Mesothelial cell of epicardium (in vitro differentiated cells): ENCODE measurements around the gene PIK3C2B. TPM values are rescaled to one million over a fixed set of nuclear protein-coding genes. Genes with fewer than 3 reads are reported as not detected.

Experiments
- DNase-seq, 2 experiments: peaks; one replicate each; pipeline ENCODE4 v3.0.0; 2021; ENCODE audit warnings: low spot score in 2 of 2; ENCODE audit not compliant: unreplicated experiment in 2 of 2
- H3K27ac Mint-ChIP-seq: 2 replicates; pipeline ENCODE4 v1.8.0; 2021; ENCODE audit warnings: mixed read lengths
- H3K27me3 Mint-ChIP-seq: 2 replicates; pipeline ENCODE4 v1.8.0; 2021; ENCODE audit warnings: low read depth, mixed read lengths
- H3K36me3 Mint-ChIP-seq: 2 replicates; pipeline ENCODE4 v1.8.0; 2021; ENCODE audit warnings: mixed read lengths
- H3K4me1 Mint-ChIP-seq: 2 replicates; pipeline ENCODE4 v1.8.0; 2021; ENCODE audit warnings: mixed read lengths
- H3K4me3 Mint-ChIP-seq: 2 replicates; pipeline ENCODE4 v1.8.0; 2021; ENCODE audit warnings: mild to moderate bottlenecking, moderate library complexity, mixed read lengths
- H3K9me3 Mint-ChIP-seq: 2 replicates; pipeline ENCODE4 v1.8.0; 2021; ENCODE audit warnings: mixed read lengths
- CTCF ChIP-seq: fragments of 200-600 bp; sonication (generic); IDR thresholded peaks from one replicate; pipeline ENCODE4 v1.5.0; 2021; ENCODE audit warnings: antibody characterized with exemption; ENCODE audit not compliant: unreplicated experiment
- total RNA-seq: library from RNA; stranded (reverse); gene quantifications from 3 replicates; pipeline ENCODE4 v1.2.1, GENCODE V29; 2021

PIK3C2B gene
- total RNA-seq, 1 donor from 2014 or later: 39.6 TPM

GRCh38 chr1:204459706-204460105 lies 34.9 kb downstream of the PIK3C2B start:
- TF ChIP-seq CTCF: no peak
- peaks cover 37% of the 10 kb centered on the region for H3K4me1 Mint-ChIP-seq
- H3K27me3 Mint-ChIP-seq: no peaks in the 10 kb centered on the region
- H3K36me3 Mint-ChIP-seq: peaks cover 25% of the 10 kb centered on the region
- H3K27ac Mint-ChIP-seq: no peak overlapping the region
- no peaks in the 10 kb centered on the region for H3K9me3 Mint-ChIP-seq
- DNase-seq: no peak
- H3K4me3 Mint-ChIP-seq: no peak overlapping the region

- Mint-ChIP-seq H3K36me3 (peaks cover 38% of the 10 kb centered on the region), H3K27me3 (no peaks in the 10 kb centered on the region), H3K9me3 (no peaks in the 10 kb centered on the region), H3K4me1 (peaks cover 21% of the 10 kb centered on the region), H3K4me3 (no peak overlapping the region), H3K27ac (no peak overlapping the region)
- TF ChIP-seq CTCF: no peak
- no peak for DNase-seq
Observed at GRCh38 chr1:204457666-204458065, 36.9 kb downstream of the PIK3C2B start.

- peaks cover 21% of the 10 kb centered on the region for H3K4me1 Mint-ChIP-seq
- TF ChIP-seq CTCF: no peak
- H3K27me3 Mint-ChIP-seq: no peaks in the 10 kb centered on the region
- peak overlapping the region; percentile 88 for H3K27ac Mint-ChIP-seq
- DNase-seq: no peak
- H3K36me3 Mint-ChIP-seq: peaks cover 39% of the 10 kb centered on the region
- H3K9me3 Mint-ChIP-seq: no peaks in the 10 kb centered on the region
- H3K4me3 Mint-ChIP-seq: peak overlapping the region; percentile 22
Observed at GRCh38 chr1:204456826-204457442, 37.7 kb downstream of the PIK3C2B start.

GRCh38 chr1:204455831-204456145 lies 38.8 kb downstream of the PIK3C2B start:
- Mint-ChIP-seq H3K4me1 (peaks cover 21% of the 10 kb centered on the region), H3K4me3 (no peak overlapping the region), H3K36me3 (peaks cover 37% of the 10 kb centered on the region), H3K27me3 (no peaks in the 10 kb centered on the region), H3K9me3 (no peaks in the 10 kb centered on the region), H3K27ac (no peak overlapping the region)
- no peak for TF ChIP-seq CTCF
- no peak for DNase-seq

GRCh38 chr1:204455063-204455830 lies 39.4 kb downstream of the PIK3C2B start:
- no peak overlapping the region for H3K27ac Mint-ChIP-seq
- peaks cover 39% of the 10 kb centered on the region for H3K36me3 Mint-ChIP-seq
- no peak for DNase-seq
- peaks cover 21% of the 10 kb centered on the region for H3K4me1 Mint-ChIP-seq
- H3K9me3 Mint-ChIP-seq: no peaks in the 10 kb centered on the region
- TF ChIP-seq CTCF: no peak
- H3K27me3 Mint-ChIP-seq: no peaks in the 10 kb centered on the region
- no peak overlapping the region for H3K4me3 Mint-ChIP-seq
